CD4-positive, alpha-beta T cell treated with Interleukin-21 for 1 hour (primary cell): ENCODE data around the gene SLC13A5.
"Not testable (repeated sequence)": the region's sequence is repeated elsewhere in the genome, so short reads cannot be mapped to it uniquely, and the experiment has no call there.

Experiments used
- DNase-seq: peaks from one replicate; pipeline ENCODE4 v3.0.0-alpha.2; 2020

SLC13A5 gene

DNA sequence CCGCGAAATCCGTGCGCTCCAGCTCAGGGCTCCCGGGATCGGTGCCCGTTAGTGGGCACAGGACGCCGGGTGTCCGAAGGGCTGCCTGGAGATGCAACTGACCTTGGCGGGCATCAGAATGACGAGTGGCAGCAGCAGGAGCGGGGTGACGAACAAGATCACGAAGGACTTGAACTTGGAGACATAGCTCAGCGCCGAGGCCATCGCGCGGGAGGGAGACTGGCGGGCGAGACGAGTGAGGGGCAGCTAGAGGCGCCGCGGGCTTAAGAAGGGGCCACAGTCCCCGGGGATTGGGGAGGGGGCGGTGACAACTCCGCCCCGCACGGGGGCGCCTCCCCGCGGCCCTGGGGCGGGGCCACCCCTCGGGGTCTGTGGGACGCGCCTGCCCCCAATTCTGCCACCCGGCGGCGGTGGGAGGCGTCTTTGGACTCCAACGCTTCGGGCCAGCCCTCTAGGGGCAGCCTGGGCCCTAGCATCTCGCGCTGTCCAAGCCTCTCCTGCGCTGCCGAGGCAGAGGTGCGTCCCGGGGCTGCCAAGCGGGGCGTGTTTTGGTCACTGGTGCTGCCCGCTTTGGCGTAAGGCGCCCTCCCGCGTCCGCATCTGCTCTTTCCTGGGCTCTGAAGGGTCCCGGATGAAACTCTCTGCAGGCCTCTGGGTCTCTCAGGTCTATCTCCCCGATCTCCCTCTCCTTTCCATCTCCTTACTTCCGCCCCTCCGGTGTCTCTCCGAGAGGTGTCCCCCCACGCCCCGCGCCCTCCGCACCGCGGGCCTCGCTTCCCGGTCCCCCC lies at the start of gene SLC13A5:
TSS of gene SLC13A5 (minus strand) at position 240 of the 788 bp plus-strand sequence. CDS start at position 204, 36 bp downstream.
- DNase-seq, result no peak

DNA sequence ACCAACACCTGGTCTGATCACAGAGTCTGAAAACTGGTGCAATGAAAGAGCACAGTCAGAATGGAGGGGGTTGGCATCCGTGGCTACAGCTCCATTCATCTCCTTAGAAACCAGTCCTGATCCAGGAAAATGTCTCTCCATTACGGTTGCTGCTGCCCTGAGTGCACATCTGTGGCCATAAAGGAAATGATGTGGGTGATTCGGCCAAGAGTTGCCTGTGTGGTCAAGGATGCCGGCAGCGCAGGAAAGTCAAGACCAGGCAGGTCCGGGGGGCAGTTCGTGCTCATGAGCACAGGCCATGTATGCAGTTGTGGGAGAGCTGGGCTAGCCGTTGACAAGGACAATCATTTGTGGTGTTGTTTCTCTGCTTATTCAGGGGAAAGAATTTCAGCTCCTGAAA lies 48.6 kb upstream of the SLC13A5 start:
- DNase-seq, result no peak

DNA sequence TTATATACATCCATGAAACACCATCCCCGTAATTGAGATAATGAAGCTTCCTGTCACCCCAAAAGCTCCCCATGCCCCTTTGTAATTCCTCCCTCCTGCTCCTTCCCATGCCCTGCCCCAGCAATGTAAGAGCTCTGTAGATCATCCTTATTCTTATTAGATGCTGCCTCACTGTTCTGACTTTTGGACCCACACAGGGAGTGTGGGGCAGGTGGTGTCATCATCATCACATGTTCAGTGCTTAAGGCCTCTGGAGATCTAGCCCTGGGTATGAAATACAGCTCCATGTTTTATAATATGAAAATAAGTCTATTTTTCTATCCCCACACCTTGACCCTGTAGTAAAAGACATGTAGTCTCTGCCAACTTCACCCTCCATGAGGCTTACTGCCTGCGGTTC lies 44.6 kb upstream of the SLC13A5 start:
- no peak for DNase-seq

GRCh38 chr17:6756425-6757031 lies 43.4 kb upstream of the SLC13A5 start:
- DNase-seq, result no peak

GRCh38 chr17:6755731-6756184 lies 42.6 kb upstream of the SLC13A5 start, which contains the start of gene XAF1:
Gene XAF1 (plus strand): TSS chr17:6756046. CDS start chr17:6756079, 33 bp downstream.
- DNase-seq, result peak; percentile 68

DNA sequence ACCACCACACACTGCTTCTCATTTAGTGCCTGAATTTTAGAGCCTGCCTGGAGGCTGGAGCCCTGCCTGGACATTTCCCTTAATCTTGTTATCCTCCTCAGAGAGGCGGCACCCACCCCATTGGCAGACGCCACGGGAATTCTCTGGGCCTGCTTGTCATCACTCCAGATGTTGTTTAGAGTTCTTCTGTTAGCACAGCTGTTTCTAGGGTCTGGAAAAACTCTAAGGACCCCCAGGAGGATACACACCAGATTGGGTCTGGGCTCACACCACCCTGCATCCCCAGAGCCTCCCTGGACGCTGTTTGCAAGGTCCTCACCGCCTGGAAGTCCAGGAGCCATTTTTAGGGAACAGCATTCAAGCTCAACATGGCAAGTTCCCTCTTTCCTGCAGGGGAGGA lies 42.1 kb upstream of the SLC13A5 start:
- DNase-seq, result no peak

- DNase-seq, result peak; percentile 2
Observed at GRCh38 chr17:6753546-6753945, 40.4 kb upstream of the SLC13A5 start.

DNA sequence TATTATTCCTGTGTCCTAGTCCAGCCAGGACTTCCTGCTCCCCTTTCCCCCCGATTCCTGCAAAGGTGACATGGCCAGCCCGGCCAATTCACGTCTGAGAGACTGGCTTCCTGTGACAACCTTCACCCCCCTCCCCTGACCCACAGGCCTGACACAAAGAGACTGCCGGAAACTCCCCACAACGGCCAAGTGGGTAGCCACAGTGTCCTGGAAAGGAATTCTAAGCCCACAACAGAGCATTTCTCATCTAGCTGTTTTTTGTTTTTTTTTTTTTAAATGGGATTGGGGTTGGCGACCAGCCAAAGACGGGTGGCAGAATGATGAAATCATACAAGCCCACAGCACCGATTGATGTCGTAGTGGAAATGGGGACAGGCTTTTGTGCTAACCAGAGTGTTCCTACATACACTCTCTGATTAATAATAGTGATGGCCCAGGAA lies 39.9 kb upstream of the SLC13A5 start:
- DNase-seq, result peak; percentile 73

DNA sequence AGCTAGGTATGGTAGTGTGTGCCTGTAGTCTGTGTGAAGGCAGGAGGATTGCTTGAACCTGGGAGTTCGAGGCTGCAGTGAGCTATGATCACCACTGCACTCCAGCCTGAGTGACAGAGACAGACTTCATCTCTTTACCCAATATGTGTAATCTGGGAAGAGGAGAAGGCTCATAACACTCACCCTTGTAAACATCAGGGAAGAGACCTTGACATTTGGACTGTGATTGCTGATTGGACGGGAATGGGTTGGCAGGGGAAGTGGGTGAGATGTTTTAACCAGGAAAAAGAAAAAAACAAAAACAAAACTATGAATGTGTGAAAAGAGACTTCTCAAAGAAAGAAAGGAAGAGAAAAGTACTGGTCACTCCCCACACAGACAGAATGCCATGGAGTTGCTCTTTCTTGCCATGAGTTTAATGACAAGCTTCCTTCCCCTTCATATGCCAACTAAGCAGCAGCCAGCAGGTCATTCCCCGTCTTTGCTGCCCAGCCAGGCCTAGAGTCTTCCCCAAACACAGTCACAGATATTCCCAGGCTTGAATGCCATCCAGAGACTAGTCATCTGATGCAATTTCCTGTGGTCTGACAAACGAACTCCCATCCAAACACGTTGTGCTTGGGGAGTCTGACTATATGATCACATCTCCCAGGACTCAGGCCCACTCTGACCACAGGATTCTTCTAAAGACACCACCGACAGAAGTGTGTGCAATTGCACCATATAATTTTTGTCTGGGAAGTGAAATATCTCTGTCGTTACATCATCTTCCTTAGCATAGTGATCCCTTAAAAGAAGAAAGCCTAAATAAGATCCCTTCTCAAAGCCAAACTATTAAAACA lies 39.1 kb upstream of the SLC13A5 start:
- peak; percentile 1 for DNase-seq

DNA sequence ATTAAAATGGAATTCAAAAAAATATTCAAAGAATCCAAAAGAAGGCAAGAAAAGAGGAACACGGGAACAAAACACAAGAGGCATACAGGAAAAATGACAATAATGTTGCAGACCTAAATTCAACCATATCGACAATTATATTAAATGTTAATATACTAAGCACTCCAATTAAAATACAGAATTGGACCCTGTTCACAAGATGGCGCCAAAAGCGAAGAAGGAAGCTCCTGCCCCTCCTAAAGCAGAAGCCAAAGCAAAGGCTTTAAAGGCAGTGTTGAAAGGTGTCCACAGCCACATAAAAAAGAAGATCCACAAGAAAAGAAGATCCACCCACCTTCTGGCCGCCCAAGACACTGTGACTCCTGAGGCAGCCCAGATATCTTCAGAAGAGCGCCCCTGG lies 36.4 kb upstream of the SLC13A5 start:
- peak; percentile 15 for DNase-seq

GRCh38 chr17:6748617-6749016 lies 35.4 kb upstream of the SLC13A5 start:
- DNase-seq, result no peak

- not testable (repeated sequence) for DNase-seq
Observed at GRCh38 chr17:6746665-6747064, 33.5 kb upstream of the SLC13A5 start.

GRCh38 chr17:6729531-6729930 lies 16.4 kb upstream of the SLC13A5 start:
- DNase-seq, result no peak

DNA sequence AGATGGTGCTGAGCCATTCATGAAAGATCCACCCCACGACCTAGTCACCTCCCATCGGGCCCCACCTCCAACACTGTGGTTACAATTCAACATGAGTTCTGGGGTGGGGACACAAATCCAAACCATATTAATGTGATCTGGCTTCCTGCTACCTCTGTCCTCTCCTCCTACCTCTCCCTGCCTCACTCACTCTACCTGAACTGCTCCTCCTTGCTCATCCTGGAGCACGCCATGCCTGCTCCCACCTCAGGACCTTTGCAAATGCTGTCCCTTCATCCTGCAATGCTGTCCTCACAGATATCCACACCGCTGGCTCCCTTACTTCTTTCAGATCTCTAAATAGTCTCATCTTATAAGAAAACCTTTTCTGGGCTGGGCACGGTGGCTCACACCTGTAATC lies 10.8 kb upstream of the SLC13A5 start:
- no peak for DNase-seq

- no peak for DNase-seq
Observed at GRCh38 chr17:6721744-6722143, 8.6 kb upstream of the SLC13A5 start.

- no peak for DNase-seq
Observed at GRCh38 chr17:6716736-6717135, 3.6 kb upstream of the SLC13A5 start.

- DNase-seq, result no peak
Observed at GRCh38 chr17:6714315-6714874, 1.2 kb upstream of the SLC13A5 start.

DNA sequence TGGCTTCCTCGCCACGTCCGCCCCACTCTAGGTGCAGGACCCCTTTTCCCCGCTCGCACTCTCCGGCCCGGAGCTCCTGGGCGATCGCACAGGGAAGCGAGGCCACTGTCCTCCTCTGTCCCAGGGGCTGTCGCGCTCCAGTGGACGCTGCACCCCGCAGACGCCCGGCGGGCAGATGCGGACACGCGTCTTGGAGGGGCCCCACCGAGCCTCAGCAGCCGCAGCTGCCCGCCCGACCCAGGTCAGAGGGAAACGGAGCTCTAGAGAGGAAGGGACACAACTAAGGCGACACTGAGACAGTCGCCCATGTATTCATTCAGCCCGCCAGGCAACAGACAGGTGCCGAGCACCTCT lies 726 bp upstream of the SLC13A5 start:
- no peak for DNase-seq

- no peak for DNase-seq
Observed at GRCh38 chr17:6712854-6713129, 377 bp downstream of the SLC13A5 start.

- DNase-seq, result no peak
Observed at GRCh38 chr17:6712058-6712853, 913 bp downstream of the SLC13A5 start.

DNA sequence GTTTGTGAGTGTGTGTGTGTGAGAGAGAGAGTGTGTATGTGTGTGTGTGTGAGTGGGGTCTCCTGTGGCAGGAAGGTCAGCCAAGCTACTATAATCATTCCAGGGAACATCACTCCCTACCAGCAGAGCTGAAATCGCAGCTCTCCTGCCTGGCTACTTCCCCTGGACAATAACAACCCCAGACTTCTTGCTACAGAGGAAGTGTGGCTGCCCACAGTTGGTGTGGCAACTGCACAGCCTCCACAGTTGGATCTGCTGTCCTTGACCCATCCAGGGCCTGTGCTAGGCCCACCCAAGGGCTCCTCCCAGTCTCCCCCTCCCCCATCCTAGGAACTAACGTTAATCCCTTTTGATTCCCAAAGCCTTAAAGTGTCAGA lies 1.5 kb downstream of the SLC13A5 start:
- DNase-seq, result no peak

DNA sequence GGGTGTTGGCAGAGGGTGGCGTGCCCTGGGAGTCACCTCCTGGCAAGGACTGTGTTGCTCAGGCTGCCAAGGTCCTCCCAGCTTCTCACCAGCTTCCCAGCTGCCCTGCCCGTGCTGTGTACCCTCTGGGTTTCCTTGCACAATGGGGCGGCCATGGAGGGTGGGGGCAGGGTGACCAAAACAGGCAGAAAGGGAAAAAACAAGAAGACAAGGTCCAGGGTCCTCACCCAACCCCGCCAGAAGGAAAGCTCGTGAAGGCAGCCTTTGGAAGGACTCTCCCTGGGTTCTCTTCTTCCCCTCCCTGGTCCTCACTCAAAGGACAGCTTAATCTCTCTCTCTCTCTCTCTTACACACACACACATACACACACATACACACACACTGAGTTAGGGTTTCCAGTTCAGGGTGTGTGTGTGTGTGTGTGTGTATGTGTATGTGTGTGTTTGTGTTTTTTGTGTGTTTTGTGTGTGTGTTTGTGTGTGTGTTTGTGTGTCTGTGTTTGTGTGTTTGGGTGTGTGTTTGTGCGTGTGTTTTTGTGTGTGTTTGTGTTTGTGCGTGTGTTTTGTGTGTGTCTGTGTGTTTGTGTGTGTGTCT lies 2.0 kb downstream of the SLC13A5 start:
- no peak for DNase-seq
